GM21737 (cell line): ENCODE measurements around the gene EFNA1.
"Not testable (repeated sequence)": the region's sequence is repeated elsewhere in the genome, so short reads cannot be mapped to it uniquely, and the experiment has no call there.

ENCODE experiments used
- ATAC-seq: cut with Tn5 transposase; IDR thresholded peaks from one replicate; pipeline ENCODE4 v1.9.1; 2021; ENCODE audit warnings: mild to moderate bottlenecking, moderate library complexity; ENCODE audit not compliant: unreplicated experiment

The EFNA1 gene

DNA sequence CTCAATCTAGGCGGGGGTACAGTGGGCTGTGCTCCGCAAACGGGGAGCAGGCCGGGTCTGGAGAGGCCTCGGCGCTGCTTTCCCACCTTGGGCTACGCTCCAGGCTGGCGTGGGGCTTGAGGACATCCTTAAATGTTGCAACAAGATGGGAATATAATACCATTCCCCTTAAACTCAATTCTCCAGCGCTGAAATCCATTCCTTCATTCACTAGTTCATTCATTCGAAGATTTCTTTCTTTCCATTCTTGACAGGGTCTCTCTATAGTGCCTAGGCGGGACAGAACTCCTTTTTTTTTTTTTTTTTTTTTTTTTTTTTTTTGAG is 12.9 kb downstream of the EFNA1 start:
- ATAC-seq = no peak

DNA sequence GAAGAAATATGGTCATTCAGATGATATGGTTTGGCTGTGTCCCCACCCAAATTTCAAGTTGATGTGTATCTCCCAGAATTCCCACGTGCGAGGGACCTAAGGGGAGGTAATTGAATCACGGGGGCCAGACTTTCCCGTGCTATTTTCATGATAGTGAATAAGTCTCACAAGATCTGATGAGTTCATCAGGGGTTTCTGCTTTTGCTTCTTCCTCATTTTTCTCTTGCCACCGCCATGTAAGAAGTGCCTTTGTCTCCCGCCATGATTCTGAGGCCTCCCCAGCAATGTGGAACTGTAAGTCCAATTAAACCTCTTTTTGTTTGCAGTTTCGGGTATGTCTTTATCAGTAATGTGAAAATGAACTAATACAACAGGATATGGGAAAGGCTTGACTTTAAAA is 14.1 kb downstream of the EFNA1 start:
- ATAC-seq = no peak

DNA sequence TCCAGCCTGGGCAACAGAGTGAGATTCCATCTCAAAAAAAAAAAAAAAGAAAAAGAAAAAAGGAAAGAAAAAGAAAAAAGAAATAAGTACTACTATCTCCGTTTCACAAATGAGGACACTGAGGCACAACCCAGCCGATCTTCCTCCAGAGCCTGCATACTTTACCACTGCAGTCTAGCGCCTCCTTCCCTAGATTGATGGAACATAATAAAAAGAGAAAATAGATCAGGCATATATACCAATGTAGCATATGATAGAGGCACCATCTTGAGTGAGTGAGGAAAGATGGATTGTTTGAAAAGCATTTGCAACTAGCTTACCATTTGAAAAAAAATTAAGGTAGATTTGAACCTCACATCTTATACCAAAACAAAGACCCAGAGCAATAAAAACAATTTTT is 17.8 kb downstream of the EFNA1 start:
- ATAC-seq = no peak

DNA sequence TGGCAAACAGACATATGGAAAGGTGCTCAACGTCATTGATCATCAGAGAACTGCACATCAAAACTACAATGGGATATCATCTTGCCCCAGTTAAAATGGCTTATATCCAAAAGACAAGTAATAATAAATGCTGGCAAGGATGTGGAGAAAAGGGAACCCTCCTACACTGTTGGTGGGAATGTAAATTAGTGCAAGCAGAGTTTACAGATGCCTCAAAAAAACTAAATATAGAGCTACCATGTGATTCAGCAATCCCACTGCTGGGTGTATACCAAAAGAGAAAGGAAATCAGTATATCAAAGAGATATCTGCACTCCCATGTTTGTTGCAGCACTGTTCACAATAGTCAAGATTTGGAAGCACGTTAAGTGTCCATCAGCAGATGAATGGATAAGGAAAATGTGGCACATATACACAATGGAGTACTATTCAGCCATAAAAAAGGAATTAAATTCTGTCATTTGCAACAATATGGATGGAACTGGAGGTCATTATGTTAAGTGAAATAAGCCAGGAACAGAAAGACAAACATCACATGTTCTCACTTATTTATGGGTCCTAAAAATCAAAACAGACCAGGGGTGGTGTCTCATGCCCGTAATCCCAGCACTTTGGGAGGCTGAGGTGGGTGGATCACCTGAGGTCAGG is 28.4 kb downstream of the EFNA1 start:
- ATAC-seq = not testable (repeated sequence)

DNA sequence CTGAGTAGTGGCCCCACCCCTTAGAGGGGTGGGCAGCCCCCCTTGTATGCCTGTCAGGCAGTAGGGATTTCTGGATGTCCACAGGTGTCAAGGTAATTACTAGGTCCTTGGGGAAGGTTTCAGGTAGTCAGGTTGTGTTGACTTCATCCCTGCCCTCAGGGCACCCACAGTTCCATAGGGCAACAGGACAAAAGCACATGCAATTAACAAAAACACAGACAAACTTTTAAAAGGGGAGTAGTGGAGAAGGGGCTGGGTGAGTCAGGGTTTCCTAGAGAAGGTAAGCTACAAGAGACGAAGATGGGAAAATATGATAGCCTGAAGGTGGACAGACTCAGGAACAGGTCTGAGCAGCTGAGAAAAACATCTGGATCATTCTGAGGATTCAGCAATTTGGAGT is 31.3 kb downstream of the EFNA1 start:
- ATAC-seq = no peak

DNA sequence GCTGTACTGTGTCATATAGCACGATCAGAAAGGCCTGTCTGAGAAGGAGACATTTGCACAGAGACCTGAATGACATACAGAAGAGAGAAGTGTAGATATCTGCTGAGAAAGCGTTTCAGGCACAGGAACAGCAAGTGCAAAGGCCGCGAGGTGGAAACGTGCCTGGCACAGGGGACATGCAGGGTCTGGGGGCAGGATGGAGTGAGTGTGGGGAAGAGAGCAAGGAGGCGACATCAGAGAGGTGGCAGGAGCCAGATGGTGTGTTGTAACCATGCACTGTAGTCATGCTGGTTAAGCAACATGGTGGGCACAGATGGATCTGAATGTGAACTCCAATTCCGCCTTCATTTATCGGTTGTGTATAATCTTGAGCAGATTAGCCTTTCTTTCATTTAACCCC is 32.5 kb downstream of the EFNA1 start:
- ATAC-seq = no peak

DNA sequence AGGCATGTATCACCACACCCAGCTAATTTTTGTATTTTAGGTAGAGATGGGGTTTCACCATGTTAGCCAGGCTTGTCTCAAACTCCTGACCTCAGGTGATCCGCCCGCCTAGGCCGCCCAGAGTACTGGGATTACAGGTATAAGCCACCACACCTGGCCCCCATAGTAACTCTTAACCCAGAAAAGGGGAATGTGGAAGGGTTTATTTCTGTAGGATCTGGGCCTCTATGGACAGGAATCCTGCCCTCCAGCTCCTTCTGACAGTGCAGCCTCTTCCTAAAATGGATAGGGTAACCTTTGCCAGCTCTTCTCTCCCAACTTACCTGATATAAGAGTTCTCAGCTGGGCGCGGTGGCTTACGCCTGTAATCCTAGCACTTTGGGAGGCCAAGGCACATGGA is 35.0 kb downstream of the EFNA1 start:
- not testable (repeated sequence) for ATAC-seq

DNA sequence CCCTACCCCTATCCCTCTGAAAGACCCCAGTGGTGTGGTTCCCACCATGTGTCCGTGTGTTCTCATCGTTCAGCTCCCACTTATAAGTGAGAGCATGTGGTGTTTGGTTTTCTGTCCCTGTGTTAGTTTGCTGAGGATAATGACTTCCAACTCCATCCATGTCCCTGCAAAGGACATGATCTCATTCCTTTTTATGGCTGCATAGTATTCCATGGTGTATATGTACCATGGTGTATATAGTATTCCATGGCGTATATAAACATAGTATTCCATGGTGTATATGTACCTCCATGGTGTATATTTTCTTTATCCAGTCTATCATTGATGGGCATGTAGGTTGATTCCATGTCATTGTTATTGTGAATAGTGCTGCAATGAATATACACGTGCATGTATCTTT is 36.1 kb downstream of the EFNA1 start:
- not testable (repeated sequence) for ATAC-seq

DNA sequence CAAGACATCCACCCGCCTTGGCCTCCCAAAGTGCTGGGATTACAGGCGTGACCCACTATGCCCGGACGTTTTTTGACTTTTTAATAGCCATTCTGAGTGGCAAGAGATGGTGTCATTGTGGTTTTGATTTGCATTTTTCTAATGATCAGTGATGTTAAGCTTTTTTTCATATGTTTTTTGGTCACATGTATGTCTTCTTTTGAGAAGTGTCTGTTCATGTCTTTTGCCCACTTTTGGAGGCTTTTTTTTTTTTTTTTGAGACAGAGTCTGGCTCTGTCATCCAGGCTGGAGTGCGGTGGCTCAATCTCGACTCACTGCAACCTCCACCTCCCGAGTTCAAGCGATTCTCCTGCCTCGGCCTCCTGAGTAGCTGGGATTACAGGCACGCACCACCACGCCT is 36.9 kb downstream of the EFNA1 start:
- ATAC-seq = not testable (repeated sequence)

DNA sequence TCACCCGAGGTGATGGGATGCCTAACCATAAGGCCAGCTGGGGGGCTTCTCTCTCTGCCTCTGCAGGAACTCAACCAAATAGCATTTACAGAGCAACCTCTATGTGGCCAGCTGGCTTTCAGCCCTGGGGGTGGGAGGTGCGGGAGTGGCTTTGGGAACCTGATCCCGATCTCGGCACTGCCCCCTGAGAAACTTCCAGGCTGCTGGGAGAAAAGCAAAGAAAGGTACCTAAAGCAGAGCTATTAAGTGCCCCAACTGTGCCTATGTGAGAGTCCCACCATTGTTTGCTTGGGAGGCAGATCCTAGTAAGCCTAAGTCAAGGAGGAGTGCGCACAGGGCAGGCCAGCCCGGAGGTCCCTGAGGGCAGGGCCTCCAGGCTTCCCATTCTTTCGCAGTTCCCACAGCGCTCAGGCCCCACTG is 38.4 kb downstream of the EFNA1 start:
- no peak for ATAC-seq

DNA sequence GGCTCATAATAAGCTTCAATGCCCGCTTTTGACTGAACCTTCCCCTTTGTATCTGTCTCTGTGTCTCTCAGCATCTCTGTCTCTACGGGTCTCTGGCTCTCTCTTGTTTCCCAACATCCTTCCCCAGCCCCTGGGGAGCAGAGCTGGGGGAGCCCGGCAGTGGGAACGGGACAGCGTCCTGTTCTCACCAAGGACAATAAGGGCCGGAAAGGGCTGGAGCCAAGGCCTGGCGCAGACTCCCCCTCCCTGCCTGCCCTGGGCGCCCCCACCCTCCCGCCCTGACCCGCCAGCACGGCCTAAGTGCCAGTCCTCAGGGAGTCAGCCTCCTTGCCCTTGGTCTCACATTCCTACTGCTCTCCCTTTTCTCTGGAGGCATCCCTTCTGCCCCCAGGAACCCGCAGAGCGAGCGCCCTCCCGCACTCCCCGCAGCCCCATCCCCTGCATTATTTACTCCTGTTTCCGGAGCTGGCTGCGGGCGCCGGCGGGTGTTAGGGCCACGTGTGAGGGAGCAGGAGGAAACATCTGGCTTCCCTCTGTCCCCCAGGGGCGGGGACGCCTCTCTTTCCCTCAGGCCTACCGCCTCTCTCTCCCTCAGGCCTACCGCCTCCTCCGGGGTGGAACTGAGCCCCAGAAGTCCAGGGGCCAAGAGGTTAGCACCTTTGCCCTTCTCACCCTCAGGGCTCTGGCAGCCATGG is 38.9 kb downstream of the EFNA1 start:
- ATAC-seq = no peak

DNA sequence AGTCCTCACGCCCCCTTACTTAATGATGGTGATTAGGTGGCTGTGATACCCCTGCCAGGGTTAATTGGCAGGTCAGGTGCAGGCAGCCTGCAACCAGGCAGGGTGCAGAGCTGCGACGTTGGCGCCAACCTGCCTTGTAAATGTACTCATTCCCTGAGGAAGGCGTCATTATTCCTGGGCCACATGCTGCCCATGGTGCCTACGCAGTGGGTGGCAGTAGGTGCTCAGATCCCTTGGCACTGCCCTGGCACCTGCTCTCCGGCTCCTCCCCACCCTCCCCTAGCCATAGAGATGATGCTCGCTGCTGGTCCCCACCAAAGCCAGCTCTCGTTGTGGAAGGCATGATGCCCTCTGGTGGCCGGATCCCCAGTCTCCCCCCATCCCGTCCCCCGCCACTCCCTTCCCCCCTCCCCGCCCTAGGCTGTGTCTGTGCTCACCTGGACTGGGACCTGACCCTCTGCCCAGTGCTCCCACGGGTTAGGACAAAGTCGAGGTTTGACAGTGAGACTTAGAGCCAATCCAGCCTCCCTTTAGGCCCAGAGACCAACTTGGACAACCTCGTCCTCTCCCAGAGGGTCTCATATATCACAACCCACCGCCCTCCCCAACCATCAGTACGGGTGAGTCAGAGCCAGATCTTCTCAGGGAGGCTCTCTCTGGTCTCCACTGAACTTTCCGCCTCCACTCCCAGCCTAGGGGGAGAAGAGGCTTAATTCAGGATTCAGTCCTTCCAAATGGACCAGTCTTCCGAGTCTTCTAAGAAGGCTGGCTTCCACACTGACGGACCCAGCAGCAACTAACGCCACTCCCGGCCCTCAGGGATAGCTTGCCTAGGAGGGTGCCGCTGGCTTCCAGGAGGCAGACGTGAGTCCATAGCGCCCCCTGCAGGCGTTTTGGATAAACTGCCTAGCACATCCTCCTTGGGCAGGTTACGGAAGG is 39.8 kb downstream of the EFNA1 start:
- ATAC-seq = peak; percentile 42

DNA sequence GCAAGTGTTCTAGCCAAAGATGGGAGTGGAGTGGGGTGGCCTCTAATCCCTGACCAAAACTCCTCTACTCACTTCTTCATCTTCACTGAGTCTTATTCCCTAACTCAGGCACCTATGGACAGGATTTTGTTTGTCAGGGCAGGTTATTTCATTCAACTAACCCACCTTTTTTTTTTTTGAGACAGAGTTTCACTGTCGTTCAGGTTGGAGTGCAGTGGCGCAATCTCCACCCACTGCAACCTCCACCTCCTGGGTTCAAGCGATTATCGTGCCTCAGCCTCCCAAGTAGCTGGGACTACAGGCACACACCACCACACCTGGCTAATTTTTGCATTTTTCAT is 40.4 kb downstream of the EFNA1 start:
- ATAC-seq = not testable (repeated sequence)

DNA sequence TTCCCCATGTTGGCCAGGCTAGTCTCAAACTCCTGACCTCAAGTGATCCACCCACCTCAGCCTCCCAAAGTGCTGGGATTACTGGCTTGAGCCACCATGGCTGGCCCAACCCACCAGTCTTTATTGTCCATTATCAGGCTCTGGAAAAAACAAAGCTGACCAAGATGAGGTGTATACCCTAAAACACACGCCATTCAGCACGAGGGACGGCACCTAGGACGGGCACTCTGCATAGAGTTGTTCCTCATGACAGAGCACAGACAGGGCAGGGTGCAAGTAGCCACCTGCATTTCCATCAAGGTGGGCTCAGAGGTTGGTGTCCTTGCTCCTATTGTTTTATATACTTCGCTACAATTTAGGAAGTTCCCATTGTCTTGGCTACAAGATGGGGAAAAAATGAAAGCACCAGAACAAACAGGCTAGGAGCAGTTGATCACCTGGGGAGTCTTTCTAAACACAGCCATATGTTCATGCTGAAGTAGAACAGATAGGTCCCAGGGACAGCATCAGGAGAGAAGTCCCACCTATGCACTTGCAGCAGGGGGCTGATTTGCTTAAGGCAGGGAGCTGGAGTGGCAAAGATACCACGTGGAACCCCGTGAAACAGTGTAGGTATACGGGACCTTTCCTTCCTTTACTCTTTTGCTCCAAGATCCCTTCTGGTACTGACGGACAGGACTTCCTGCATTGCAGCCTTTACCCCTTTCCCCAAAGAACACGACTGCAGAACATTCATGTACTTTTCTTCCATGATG is 41.0 kb downstream of the EFNA1 start:
- ATAC-seq = no peak

DNA sequence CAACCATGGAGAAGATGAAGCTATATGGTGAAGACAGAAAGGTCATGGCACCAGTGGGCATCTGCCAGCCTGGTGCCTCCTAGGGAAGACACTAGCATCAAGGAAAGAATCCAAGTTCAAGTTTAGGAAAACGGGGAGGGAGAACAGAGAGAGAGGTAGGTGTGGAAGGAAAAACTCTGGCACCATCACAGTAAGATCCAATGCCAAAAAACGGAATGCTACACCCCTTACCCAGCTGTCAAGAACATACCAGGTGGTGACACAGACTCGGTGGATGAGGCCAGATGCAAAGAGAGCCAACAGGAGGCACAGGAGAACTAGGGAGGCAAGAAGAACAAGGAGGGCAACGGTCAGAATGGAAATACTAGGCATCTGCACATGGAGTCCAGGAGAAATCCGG is 41.9 kb downstream of the EFNA1 start:
- no peak for ATAC-seq

DNA sequence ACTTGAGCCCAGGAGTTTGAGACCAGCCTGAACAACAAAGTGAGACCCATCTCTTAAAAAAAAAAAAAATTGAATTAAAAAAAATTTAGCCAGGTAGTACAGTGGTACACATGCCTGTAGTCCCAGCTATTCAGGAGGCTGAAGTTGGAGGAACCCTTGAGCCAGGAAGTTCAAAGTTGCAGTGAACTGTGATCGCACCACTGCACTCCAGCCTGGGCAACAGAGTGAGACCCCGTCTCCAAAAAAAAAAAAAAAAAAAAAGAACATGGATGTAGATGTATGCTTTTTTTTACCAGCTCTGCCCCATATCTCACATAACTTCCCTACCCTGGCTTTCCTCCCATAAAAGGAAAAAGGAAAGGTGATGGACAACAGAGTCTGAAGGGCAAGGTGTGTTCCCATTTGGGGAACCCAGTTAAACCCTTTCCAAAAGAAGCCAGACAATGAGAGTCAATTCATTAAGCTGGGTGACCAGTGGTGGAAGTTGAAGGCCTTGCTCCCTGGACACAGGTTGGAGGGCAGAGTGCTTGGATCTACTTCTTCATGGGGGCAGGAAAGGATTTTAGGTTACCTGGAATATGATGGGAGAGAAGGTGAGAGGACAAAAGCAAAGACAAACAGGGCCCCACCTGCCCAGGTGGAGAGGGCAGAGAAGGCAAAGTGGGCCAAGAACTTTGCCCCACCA is 42.6 kb downstream of the EFNA1 start:
- ATAC-seq = no peak

DNA sequence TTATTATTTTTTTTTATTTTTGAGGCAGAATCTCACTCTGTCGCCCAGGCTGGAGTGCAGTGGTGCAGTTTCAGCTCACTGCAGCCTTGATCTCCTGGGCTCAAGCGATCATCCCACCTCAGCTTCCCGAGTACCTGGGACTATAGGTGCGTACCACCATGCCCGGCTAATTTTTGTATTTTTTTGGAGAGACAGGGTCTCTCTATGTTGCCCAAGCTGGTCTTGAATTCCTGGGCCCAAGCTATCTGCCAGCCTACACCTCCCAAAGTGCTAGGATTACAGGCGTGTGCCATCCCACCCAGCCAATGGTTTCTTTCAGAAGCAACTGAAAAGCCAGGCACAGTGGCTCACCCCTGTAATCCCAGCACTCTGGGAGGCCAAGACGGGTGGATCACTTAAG is 43.1 kb downstream of the EFNA1 start:
- no peak for ATAC-seq

DNA sequence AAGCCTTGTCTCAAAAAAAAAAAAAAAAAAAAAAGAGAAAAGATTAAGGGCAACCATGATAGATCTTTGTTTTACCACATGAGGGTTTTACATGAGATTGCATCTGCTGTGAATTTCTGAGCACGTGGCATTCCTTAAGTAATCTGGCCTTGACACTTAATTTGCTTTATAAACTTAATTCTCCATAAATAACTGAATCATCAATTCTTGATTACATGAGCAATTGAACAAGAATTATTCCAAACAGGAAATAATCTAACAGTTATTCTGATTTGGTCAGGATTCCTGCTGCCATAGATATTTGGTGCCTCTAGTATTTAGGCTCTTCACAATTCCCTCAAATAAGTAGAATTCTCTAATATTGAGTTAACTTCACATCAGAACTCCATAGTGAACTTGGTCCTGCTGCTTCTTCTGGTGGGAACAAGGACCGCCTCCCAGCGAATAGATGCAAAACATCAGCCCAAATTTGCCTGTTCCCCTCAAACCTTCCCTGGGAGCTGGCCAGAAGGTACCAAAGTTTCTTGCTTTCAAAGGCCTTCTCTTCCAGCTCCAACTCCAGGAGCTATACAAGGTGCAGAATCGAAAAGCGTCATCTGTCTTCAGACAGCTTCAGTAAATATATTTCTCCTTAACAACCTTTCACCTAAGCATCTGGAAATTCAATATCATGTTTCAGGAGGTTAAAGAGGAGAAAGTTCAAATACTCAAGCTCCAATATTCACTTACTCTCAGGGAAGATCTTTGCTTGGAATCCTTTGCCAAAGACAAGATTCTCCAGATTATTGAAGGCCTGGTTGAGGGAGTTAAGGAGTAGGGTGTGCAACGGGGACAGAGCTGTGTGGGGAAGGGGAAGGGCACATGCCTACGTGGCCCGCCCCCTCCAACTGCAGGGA is 44.4 kb downstream of the EFNA1 start:
- no peak for ATAC-seq

DNA sequence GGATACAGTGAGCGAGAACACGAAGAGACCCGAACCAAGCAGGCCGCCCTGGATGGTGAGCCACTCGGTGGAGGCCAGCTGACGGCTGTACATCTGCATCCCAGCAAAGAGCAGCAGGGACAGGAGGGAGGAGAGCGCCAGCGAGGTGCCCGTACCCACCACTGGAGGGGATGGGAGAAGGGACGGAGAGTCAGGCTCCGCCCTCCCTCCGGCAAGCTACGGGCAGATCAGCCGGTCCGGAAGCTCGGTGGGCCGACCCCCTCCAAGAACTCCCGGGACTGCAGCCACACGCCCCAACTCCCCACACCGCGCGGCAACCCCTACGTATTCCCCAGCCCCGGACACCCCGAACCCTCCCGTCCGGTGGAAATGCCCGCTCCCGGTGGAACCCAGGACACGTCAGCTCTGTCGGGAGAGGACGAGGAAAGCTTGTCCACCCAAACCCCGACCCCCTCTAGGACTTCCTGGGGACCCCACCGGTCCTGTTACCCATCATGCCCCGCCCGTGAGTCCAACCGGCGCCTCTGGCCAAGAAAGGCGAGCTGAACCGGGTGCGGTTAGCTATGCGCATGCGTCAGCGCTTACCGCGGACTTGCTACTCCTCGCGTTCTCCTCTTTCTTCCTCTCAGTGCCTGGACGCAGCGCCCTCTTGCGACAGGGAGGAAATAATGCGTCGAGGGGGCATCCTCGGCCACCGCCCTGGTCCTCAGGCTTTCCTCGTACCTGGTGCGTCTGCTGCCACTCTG is 45.2 kb downstream of the EFNA1 start, which contains the start of gene KRTCAP2:
Gene KRTCAP2, minus strand, starts transcription at position 573 of the 746 bp plus-strand sequence. Its CDS starts 80 bp downstream, at position 493.
- ATAC-seq = peak; percentile 52
